ENCODE data around the gene TYROBP.
A peak's percentile ranks its signal among the peaks of the same experiment; 100 is the strongest.

TYROBP gene

DNA sequence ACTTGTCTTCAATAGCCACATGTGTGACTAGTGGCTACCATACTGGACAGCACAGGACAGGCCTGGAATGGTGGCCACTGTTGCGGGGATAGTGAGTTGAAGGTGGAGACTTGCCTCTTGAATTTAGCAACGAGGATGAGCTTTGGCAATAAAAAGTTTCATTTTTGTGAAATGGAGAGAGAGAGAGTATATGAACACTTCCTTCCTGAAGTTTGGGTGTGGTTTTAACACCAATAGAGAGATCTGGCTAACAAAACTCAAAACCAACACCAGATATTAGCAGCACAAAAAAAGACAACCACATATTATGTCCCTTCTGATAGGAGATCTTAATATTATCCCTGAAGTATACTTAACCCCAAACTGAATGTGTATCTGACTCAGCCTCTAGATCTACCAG lies 21.8 kb upstream of the TYROBP start:
- Histone ChIP-seq H3K27ac (ENCODE audit: low read depth, low read length) (no peak overlapping the region), H2AFZ (ENCODE audit: low read depth, low read length, severe bottlenecking) (peak overlapping the region; percentile 93), H3K4me3 (ENCODE audit: insufficient read depth, low read length, poor library complexity, severe bottlenecking) (no peak overlapping the region), H3K36me3 (ENCODE audit: low read length) (no peaks in the 10 kb centered on the region), H3K9me2 (replicated peaks; ENCODE audit: insufficient read depth, low read length) (no peaks in the 10 kb centered on the region), H3K27me3 (ENCODE audit: low read length) (no peaks in the 10 kb centered on the region), H3F3A (ENCODE audit: insufficient read depth) (peaks cover 12% of the 10 kb centered on the region), H3K79me2 (ENCODE audit: insufficient read depth, low read length) (no peaks in the 10 kb centered on the region), H4K20me1 (ENCODE audit: low read depth, low read length) (no peaks in the 10 kb centered on the region), H3K9ac (ENCODE audit: low read length) (no peak overlapping the region), H3K9me3 (ENCODE audit: insufficient read depth, low read length) (no peaks in the 10 kb centered on the region), H3K4me2 (ENCODE audit: low read depth, low read length, poor library complexity, severe bottlenecking) (no peak overlapping the region)
- TF ChIP-seq, protein P1, sequence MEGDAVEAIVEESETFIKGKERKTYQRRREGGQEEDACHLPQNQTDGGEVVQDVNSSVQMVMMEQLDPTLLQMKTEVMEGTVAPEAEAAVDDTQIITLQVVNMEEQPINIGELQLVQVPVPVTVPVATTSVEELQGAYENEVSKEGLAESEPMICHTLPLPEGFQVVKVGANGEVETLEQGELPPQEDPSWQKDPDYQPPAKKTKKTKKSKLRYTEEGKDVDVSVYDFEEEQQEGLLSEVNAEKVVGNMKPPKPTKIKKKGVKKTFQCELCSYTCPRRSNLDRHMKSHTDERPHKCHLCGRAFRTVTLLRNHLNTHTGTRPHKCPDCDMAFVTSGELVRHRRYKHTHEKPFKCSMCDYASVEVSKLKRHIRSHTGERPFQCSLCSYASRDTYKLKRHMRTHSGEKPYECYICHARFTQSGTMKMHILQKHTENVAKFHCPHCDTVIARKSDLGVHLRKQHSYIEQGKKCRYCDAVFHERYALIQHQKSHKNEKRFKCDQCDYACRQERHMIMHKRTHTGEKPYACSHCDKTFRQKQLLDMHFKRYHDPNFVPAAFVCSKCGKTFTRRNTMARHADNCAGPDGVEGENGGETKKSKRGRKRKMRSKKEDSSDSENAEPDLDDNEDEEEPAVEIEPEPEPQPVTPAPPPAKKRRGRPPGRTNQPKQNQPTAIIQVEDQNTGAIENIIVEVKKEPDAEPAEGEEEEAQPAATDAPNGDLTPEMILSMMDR (IDR thresholded peaks at IDR 0.05; ENCODE audit: insufficient read depth, low read length, poor library complexity, severe bottlenecking): no peak
- no peak for TF ChIP-seq EZH2phosphoT487 (conservative IDR thresholded peaks at IDR 0.05; ENCODE audit: low read length)

DNA sequence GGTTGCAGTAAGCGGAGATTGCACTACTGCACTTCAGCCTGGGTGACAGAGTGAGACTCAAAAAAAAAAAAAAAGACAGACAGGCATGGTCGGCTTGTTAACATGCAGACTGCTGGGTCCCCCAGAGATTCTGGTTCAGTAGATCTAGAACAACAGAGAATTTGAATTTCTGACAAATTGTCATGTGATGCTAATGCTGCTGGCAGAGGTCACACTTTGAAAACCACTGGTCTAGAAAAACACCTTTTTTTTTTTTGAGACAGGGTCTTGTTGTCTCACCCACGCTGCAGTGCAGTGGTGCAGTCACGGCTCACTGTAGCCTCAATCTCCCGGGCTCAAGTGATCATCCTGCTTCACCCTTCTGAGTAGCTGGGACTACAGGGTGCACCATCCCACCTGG lies 20.4 kb upstream of the TYROBP start:
- Histone ChIP-seq H3K9me3 (ENCODE audit: insufficient read depth, low read length) (no peaks in the 10 kb centered on the region), H3K27me3 (ENCODE audit: low read length) (no peaks in the 10 kb centered on the region), H3K79me2 (ENCODE audit: insufficient read depth, low read length) (no peaks in the 10 kb centered on the region), H3K9me2 (replicated peaks; ENCODE audit: insufficient read depth, low read length) (no peaks in the 10 kb centered on the region), H2AFZ (ENCODE audit: low read depth, low read length, severe bottlenecking) (no peak overlapping the region), H3K4me3 (ENCODE audit: insufficient read depth, low read length, poor library complexity, severe bottlenecking) (no peak overlapping the region), H3K4me2 (ENCODE audit: low read depth, low read length, poor library complexity, severe bottlenecking) (no peak overlapping the region), H4K20me1 (ENCODE audit: low read depth, low read length) (no peaks in the 10 kb centered on the region), H3K36me3 (ENCODE audit: low read length) (no peaks in the 10 kb centered on the region), H3F3A (ENCODE audit: insufficient read depth) (peaks cover 12% of the 10 kb centered on the region), H3K9ac (ENCODE audit: low read length) (peak overlapping the region; percentile 13; the same call in 1 of the 2 replicates), H3K27ac (ENCODE audit: low read depth, low read length) (no peak overlapping the region)
- TF ChIP-seq EZH2phosphoT487 (conservative IDR thresholded peaks at IDR 0.05; ENCODE audit: low read length): no peak
- TF ChIP-seq, protein P1 (IDR thresholded peaks at IDR 0.05; ENCODE audit: insufficient read depth, low read length, poor library complexity, severe bottlenecking): no peak

DNA sequence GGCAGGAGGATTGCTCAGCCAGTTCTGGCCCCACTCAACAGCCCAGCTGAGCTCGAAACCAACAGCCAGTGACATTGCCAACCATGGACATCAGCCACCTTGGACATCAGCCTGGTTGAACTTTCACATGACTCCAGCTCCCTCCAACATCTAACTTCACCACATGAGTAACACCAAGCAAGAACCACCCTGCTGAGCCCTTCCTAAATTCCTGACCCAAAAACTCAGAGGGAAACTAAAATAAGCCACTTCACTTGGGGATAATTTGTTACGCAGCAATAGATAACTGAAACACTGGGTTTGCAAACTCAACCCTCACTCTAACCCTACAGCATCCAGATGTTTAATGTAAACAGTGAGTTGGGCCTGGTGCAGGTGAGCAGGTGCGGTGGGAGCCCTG lies 17.4 kb upstream of the TYROBP start:
- peaks cover 7% of the 10 kb centered on the region for H3F3A ChIP-seq (ENCODE audit: insufficient read depth)
- no peak for TF ChIP-seq EZH2phosphoT487 (conservative IDR thresholded peaks at IDR 0.05; ENCODE audit: low read length)
- TF ChIP-seq, protein P1 (IDR thresholded peaks at IDR 0.05; ENCODE audit: insufficient read depth, low read length, poor library complexity, severe bottlenecking): no peak
- H3K27ac ChIP-seq (ENCODE audit: low read depth, low read length): no peak overlapping the region
- H3K9me2 ChIP-seq (replicated peaks; ENCODE audit: insufficient read depth, low read length): no peaks in the 10 kb centered on the region
- no peak overlapping the region for H3K4me2 ChIP-seq (ENCODE audit: low read depth, low read length, poor library complexity, severe bottlenecking)
- H3K36me3 ChIP-seq (ENCODE audit: low read length): no peaks in the 10 kb centered on the region
- H3K4me3 ChIP-seq (ENCODE audit: insufficient read depth, low read length, poor library complexity, severe bottlenecking): no peak overlapping the region
- H4K20me1 ChIP-seq (ENCODE audit: low read depth, low read length): no peaks in the 10 kb centered on the region
- H3K9me3 ChIP-seq (ENCODE audit: insufficient read depth, low read length): no peaks in the 10 kb centered on the region
- no peaks in the 10 kb centered on the region for H3K79me2 ChIP-seq (ENCODE audit: insufficient read depth, low read length)
- H2AFZ ChIP-seq (ENCODE audit: low read depth, low read length, severe bottlenecking): no peak overlapping the region
- H3K9ac ChIP-seq (ENCODE audit: low read length): no peak overlapping the region
- no peaks in the 10 kb centered on the region for H3K27me3 ChIP-seq (ENCODE audit: low read length)

All from SU-DHL-6 (cell line).